Epithelial cell of proximal tubule (primary cell): ENCODE data around the gene METTL4. TPM values are rescaled to one million over a fixed set of nuclear protein-coding genes. Genes with fewer than 3 reads are reported as not detected.

Source experiments
- DNase-seq: peaks from one replicate; pipeline ENCODE4 v3.0.0-alpha.2; 2011; ENCODE audit warnings: low read depth
- H3K4me3 ChIP-seq: 2 replicates; pipeline ENCODE4 v1.5.1; 2011; ENCODE audit warnings: low read depth, mild to moderate bottlenecking, low read length
- CTCF ChIP-seq: conservative IDR thresholded peaks from 2 replicates; pipeline ENCODE4 v1.5.1; 2012; ENCODE audit warnings: low read depth, mild to moderate bottlenecking, low read length
- total RNA-seq: library from RNA; depleted of rRNA; stranded (reverse); fragments of >200 nt; gene quantifications from 2 replicates; pipeline ENCODE4 v1.2.3, GENCODE V29; 2015

METTL4 gene
- total RNA-seq, 1 donor from 2014 or later = 7.8 TPM

- H3K4me3 ChIP-seq = no peak overlapping the region
- DNase-seq = no peak
- no peak for TF ChIP-seq CTCF
Observed at GRCh38 chr18:2568129-2568528, 3.2 kb downstream of the METTL4 start.

GRCh38 chr18:2564373-2564772 lies 6.9 kb downstream of the METTL4 start:
- DNase-seq = no peak
- no peak overlapping the region for H3K4me3 ChIP-seq
- no peak for TF ChIP-seq CTCF

- TF ChIP-seq CTCF = no peak
- H3K4me3 ChIP-seq = no peak overlapping the region
- no peak for DNase-seq
Observed at GRCh38 chr18:2559249-2559648, 12.1 kb downstream of the METTL4 start.

- no peak for DNase-seq
- H3K4me3 ChIP-seq = no peak overlapping the region
- no peak for TF ChIP-seq CTCF
Observed at GRCh38 chr18:2557536-2557935, 13.8 kb downstream of the METTL4 start.

- DNase-seq = no peak
- H3K4me3 ChIP-seq = no peak overlapping the region
- no peak for TF ChIP-seq CTCF
Observed at GRCh38 chr18:2555895-2556294, 15.4 kb downstream of the METTL4 start.

- no peak overlapping the region for H3K4me3 ChIP-seq
- no peak for TF ChIP-seq CTCF
- DNase-seq = no peak
Observed at GRCh38 chr18:2554696-2555095, 16.6 kb downstream of the METTL4 start.

GRCh38 chr18:2551425-2551824 lies 19.9 kb downstream of the METTL4 start:
- no peak overlapping the region for H3K4me3 ChIP-seq
- TF ChIP-seq CTCF = no peak
- DNase-seq = no peak
